BJ (cell line): ENCODE measurements around the gene DNAH8. TPM values are rescaled to one million over a fixed set of nuclear protein-coding genes. Genes with fewer than 3 reads are reported as not detected.

Experiments used
- CTCF ChIA-PET: fragments of 350-600 bp; formaldehyde crosslinking; extraction: SDS; loops from one replicate; lab custom pipeline; 2021; ENCODE audit warnings: antibody characterized with exemption, inconsistent platforms; lab: Yijun Ruan, JAX
- POLR2A ChIA-PET: fragments of 300-600 bp; sonication (Branson Sonifier 250); formaldehyde crosslinking; extraction: SDS; loops from one replicate; lab custom pipeline; 2021; ENCODE audit warnings: antibody characterized with exemption; lab: Charles Lee
- DNase-seq: peaks from one replicate; pipeline ENCODE4 v3.0.0-alpha.2; 2011; ENCODE audit warnings: low read depth
- H3K27me3 ChIP-seq: 2 replicates; pipeline ENCODE4 v1.6.0; 2011; ENCODE audit warnings: low read length; ENCODE audit not compliant: control insufficient read depth, insufficient read depth
- H3K36me3 ChIP-seq: 2 replicates; pipeline ENCODE4 v1.5.1; 2011; ENCODE audit warnings: low read length; ENCODE audit not compliant: control insufficient read depth, insufficient read depth
- H3K4me3 ChIP-seq: 2 replicates; pipeline ENCODE4 v1.5.1; 2011; ENCODE audit warnings: low read depth, mild to moderate bottlenecking, control low read depth, low read length
- CTCF ChIP-seq: IDR thresholded peaks from 2 replicates; pipeline ENCODE4 v1.5.1; 2011; ENCODE audit warnings: low read depth, mild to moderate bottlenecking, control low read depth, inconsistent platforms, low read length, moderate library complexity; ENCODE audit not compliant: insufficient read depth
- polyA plus RNA-seq: library from polyadenylated mRNA; depleted of rRNA; stranded (reverse); fragments of >200 nt; gene quantifications from 2 replicates; pipeline ENCODE4 v1.2.3, GENCODE V29; 2011

The DNAH8 gene
- polyA plus RNA-seq, 1 experiment: not detected

- H3K27me3 ChIP-seq: peaks cover 18% of the 10 kb centered on the region
- no peak overlapping the region for H3K4me3 ChIP-seq
- CTCF ChIA-PET: no interaction called here
- TF ChIP-seq CTCF: no peak
- no peaks in the 10 kb centered on the region for H3K36me3 ChIP-seq
- POLR2A ChIA-PET: no interaction called here
- no peak for DNase-seq
Observed at GRCh38 chr6:38713812-38714211, 1.3 kb upstream of the DNAH8 start.

GRCh38 chr6:38714239-38715015 lies 684 bp upstream of the DNAH8 start:
- no peak for DNase-seq
- Histone ChIP-seq H3K36me3 (no peaks in the 10 kb centered on the region), H3K27me3 (peaks cover 18% of the 10 kb centered on the region), H3K4me3 (no peak overlapping the region)
- CTCF ChIA-PET: no interaction called here
- POLR2A ChIA-PET: no interaction called here
- TF ChIP-seq CTCF: no peak

GRCh38 chr6:38716825-38717224 lies 1.7 kb downstream of the DNAH8 start:
- ChIA-PET POLR2A (no interaction called here), CTCF (no interaction called here)
- DNase-seq: no peak
- peaks cover 18% of the 10 kb centered on the region for H3K27me3 ChIP-seq
- H3K36me3 ChIP-seq: no peaks in the 10 kb centered on the region
- TF ChIP-seq CTCF: no peak
- H3K4me3 ChIP-seq: no peak overlapping the region

DNA sequence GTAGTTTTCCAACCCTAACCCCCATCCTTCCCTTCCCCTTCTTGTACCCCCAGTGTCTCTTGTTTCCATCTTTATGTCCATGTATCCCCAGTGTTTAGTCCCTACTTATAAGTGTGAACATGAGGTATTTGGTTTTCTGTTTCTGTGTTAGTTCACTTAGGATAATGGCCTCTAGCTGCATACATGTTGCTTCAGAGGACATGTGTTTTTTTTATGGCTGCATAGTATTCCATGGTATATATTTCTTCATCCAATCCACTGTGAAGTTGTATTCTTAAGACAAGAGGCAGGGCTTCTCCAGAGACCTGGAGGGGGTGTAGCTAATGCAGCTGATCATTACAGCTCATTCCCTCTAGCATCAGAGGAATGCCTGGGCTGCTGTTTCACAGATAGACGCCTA lies 4.2 kb downstream of the DNAH8 start:
- ChIA-PET CTCF (no interaction called here), POLR2A (no interaction called here)
- Histone ChIP-seq H3K27me3 (peaks cover 15% of the 10 kb centered on the region), H3K36me3 (no peaks in the 10 kb centered on the region), H3K4me3 (no peak overlapping the region)
- TF ChIP-seq CTCF: no peak
- DNase-seq: no peak

- H3K27me3 ChIP-seq: peaks cover 8% of the 10 kb centered on the region
- DNase-seq: no peak
- TF ChIP-seq CTCF: 0 out of 2 replicates have a peak, but pooled peaks have one; percentile 4
- H3K4me3 ChIP-seq: no peak overlapping the region
- H3K36me3 ChIP-seq: no peaks in the 10 kb centered on the region
- CTCF ChIA-PET: no interaction called here
- POLR2A ChIA-PET: no interaction called here
Observed at GRCh38 chr6:38720295-38720694, 5.2 kb downstream of the DNAH8 start.
